HG03457 (cell line): ENCODE data around the gene CLEC16A.
"Not testable (repeated sequence)": the region's sequence is repeated elsewhere in the genome, so short reads cannot be mapped to it uniquely, and the experiment has no call there.

Source experiments
- ATAC-seq: cut with Tn5 transposase; IDR thresholded peaks from one replicate; pipeline ENCODE4 v1.9.1; 2021; ENCODE audit warnings: moderate number of reproducible peaks; ENCODE audit not compliant: unreplicated experiment

CLEC16A gene

DNA sequence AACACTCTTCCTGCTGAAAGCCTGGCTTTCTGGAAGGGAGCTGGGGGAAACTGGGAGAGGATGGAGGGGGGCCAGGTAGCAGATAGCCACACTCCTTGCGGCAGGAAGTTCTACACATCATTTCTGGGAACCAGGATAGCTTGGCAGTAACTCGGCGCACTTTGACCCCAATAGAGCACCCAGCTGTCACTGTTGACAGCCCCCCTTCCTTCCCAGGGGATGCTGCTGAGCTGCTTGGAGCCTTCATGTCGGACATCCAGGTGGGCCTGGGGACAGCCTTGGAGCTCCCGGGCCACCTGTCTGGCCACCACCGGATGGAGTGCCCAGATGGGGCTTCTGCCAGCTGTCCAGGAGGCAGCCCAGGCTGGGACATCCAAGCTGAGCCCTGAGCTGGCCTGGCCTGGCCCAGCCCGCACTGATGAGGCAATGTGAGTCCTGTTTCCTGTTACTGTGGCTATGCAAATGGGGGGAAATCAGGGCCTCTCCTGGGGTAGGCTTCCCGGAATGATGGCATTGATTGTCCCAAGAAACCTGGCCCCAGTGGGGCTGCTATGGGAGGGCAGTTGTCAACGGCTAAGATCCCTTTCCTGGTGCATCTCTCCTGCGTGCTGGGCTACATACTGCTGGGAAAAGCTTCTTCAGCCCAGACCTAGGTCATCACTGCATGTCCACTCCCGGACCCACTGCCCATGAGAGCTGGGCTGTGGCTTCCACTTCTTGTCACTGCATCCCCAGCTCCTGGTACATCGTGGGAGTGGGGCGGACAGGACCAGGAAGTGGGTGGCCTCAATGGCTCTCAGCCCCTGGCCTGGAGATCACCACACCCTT lies 261.6 kb downstream of the CLEC16A start:
- ATAC-seq: no peak

DNA sequence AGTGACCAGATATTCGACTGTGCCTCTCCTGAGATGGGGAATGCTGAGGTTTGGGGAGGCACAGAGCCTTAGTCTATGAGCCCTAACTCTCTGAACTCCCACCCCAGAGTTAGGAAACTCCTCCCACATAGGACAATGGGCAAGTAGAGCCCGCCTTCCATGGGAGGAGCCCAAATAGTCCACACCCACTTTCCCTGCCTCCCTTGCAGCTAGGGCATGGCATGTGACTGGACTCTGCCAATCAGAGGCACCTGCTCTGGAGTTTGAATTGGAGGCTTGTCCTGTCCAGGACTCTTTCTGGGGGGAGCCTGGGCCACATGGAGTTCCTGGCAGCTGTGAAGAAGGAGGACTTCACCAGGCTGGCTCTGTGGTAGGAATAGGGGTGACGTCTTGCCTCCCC lies 263.3 kb downstream of the CLEC16A start:
- no peak for ATAC-seq

DNA sequence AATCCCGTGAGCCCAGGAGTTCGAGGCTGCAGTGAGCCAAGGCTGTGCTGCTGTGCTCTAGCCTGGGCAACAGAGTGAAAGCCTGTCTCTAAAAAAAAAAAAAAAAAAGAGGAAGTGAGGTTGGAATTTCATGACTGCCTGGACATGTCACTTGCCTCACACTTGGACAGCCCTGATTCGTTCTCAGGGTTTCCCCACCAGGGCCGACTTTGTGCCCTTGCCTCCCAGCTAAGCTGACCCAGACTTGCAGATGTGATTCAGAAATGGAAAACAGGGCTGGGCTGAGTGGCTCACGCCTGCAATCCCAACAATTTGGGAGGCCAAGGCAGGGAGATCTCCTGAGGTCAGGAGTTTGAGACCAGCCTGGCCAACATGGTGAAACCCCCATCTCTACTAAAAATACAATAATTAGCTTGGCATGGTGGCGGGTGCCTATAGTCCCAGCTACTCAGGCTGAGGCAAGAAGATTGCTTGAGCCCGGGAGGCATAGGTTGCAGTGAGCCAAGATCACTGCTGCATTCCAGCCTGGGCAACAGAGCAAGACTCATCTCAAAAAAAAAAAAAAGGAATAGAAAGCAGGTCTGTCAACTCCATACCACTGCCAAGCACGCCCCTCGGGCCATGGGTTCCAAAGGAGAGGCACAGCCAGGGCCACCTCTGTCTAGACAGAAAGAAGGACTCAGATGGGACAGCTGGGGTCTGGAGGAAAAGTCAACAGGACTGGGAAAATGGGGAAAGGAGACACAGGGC lies 264.7 kb downstream of the CLEC16A start:
- no peak for ATAC-seq

DNA sequence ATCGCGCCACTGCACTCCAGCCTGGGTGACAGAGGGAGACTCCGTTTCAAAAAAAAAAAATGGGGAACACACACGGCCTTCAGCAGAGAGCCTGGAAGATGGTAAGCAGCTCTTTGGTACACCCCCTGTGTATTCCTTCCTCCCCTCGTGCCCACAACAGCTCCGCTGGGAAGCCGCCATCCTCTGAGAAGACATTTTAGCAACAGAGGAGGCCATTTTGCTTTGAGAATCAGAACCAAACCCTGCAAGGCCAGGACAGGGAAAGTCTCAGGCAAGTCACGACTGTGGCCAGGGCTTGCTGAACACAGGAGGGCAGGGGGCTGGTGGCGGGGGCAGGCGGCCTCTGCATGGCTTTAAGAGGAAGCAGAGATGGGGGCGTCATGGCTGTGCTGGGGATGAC lies 265.9 kb downstream of the CLEC16A start:
- ATAC-seq: no peak

DNA sequence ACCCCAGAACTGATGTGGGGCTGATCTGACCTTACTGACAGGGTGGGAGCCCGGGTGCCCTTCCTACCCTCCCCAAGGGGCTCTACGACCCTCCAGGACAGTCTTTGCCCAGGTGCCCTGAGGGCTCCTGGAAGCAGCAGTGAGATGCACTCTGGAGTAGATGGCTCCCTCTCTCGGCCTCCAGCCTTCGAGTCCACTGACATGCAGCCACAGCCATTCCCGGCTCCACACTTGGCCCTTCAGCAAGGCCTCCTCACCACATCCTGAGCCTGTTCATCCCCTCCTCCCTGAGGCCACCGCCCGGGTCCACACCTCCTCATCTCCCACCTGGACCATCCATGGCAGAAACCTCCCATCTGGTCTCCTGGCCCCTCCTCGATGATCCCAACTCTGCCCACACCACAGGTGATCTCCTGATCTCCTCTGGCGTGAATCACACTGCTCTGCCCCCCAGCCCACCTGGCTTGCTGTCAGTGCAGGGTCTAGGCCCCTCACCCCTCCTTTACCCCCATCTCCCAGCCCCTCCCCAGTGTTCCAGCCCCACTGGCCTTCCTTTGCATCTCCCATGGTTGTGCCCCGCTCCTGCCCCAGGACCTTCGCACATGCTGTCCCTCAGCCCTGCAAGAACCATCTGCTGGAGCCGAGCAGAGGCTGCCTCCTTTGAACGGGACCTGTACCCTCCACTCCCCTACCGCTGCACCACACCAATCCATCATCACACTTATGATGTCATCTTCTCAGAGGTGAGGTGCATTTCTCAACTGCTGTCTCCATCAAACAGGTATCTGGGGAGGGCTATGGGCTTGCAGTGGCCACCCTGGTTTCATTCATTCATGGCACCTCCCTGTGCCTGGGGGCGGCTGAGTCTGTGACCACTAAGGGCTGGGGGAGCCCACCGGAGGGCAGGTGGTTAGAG lies 267.0 kb downstream of the CLEC16A start:
- ATAC-seq: no peak

DNA sequence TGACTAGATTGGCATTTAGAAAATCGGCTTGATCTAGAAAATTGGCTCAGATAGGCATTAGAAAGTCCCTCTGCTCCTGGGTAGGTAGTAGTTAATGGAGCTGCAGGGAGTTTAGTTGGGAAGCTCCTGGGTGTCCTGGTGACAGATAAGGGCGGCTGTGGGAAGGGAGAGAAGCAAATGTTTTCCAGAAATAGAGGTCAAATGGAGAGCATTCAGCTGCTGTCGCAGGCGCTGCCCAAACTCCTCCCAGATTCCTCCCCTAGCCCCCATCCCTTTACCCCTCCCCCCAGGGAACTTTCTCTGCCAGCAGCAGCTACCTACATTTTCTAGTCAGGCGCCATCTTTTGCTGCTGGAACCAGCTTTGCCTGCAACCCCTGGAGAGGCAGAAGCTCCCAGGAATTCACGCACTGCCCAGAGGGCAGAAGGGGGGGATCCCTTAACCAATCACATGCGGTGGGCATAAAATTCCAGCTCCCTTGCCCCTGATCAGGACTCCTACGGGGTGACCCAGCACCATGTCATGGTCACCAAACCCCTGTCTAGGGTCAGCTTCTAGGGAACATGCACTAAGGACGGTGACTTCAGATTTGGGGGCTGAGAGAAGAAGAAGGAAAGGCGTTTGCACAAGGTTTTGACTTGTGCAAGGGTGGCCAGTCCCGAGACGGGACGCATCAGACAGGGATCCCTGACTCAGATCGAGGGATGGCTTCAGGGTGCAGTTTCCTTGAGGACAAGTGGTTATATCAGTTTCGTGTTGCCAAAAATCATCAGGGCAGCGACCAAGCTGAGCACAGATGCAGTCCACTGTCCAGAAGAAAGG lies 267.8 kb downstream of the CLEC16A start:
- ATAC-seq: no peak

DNA sequence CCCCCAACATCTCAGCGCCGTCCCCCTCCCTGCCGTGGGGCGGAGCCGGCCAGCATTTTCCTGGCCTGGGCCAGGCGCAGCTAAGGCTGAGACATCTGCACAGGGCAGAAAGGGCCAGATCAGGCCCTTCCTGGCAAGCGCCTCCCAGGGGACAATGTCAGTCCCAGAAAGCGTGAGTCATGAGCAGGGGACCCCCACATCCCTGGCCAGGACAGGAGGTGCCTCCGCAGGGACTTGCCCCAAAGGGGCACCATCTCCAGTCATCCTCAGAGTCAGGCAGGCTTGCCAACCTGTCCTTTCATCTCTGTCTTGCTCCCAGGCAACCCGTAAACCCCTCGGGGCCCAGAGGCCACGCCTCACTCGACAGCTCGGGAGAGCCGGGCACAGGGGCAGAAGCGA lies 268.4 kb downstream of the CLEC16A start:
- ATAC-seq: no peak

DNA sequence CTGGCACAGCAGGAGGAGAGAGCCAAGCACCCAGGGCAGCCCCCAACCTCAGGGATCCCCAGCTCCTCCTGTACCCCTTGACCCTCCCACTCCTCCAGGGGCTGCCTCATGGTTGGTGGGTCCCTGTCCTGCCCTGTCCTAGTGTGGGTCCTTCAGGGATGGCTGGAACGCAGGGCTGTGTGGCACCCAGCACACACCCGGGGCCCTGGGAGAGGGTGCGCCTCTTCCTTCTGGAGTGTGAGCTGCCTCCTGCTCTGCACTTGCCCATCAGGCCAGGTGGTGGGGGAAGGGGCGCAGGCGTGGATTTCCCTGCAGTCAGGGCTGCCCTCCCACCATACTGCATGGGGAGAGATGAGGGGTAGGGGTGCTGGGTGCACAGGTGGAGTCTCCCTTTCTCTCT lies 269.0 kb downstream of the CLEC16A start:
- no peak for ATAC-seq

DNA sequence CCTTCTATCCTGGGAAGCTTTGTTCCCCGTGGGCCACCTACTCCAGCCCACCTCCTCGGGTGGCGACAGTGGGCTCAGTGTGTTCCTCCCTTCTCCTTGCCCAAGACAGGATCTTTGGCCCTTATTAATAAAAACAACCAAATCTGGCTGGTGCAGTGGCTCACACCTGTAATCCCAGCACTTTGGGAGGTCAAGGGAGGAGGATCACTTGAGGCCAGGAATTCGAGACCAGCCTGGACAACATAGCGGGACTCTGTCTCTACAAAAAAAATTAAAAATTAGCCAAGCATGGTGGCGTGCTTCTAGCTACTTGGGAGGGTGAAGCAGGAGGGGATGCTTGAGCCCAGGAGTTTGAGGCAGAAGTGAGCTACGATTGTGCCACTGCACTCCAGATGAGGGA lies 269.4 kb downstream of the CLEC16A start:
- no peak for ATAC-seq

DNA sequence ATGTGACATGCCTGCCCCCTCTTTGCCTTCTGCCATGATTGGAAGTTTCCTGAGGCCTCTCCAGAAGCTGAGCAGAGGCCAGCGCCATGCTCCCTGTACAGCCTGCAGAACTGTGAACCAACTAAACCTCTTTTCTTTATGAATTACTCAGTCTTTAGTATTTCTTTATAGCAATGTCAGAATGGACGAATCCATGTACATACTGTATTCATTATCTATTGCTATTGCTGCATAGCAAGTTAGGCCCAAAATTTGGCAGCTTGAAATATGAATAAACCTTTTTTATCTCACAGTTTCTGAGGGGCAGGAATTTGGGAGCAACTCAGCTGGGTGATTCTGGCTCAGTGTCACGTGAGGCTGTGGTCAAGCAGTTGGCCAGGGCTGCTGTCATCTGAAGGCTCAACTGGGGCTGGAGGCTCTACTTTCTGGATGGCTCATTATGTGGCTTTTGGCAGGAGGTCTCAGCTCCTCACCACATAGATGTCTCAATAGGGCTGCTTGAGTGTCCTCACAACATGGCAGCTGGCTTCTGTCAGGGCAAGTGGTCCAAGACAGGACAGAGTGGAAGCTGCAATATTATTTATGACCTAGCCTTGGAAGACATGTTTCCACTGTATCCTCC lies 271.7 kb downstream of the CLEC16A start:
- no peak for ATAC-seq

DNA sequence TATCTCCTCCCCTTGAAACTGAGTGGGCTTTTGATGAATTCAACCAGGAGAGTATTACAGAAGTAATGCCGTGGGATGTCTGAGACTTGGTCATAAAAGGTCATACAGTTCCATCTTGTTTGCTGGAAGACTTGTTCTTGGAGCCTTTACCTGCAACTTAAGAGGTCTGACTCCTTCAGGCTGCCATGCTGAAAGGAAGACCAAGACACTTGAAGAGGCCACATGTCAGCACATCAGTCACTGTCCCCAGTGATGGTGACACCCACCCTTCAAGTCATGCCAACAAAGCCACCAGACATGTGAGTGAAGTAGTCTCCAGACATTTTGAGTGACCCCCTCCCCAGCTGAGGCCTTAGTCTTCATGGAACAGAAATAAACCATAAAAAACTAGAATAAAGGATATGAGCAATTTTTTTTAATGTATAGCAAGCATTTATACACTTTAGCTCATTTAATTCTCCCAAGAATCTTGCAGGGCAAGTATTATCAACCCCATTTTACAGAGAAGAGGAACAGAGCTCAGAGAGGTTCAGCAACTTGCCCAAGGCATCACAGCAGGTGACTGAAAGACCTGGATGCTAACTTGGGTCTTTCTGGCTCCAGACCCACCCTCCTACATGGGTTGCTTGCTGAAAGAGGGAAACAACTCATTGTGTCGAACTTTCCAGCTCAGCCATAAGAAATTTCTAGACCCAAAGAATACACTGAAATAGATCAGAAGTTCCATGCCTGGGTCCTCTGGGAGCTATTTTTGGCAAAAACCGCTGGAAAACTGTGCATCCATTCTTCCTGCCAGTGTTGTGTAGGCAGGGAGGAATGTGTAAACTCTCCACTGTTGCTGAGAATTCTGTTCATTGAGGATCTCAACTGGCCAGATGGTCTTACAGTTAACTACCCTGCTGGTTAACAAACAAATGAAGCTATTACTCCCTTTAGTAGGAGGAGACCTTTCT lies 273.6 kb downstream of the CLEC16A start:
- ATAC-seq: no peak

DNA sequence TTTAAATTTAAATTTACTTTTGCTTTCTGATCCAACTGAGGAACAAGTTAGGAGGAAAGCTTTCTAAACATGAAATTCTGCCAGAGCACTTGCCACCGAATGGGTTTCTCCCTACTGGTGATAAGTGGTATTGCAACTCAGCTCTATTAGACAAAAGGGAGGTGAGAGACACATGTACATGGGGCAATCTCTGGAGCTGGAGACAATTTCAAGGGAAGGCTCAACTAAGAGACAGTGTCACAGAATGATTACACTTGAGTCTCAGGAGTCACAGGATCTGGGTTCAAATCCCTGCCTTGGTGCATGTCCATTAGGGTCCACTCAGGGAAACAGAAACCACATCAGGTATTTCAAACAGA lies 274.2 kb downstream of the CLEC16A start:
- ATAC-seq: no peak

DNA sequence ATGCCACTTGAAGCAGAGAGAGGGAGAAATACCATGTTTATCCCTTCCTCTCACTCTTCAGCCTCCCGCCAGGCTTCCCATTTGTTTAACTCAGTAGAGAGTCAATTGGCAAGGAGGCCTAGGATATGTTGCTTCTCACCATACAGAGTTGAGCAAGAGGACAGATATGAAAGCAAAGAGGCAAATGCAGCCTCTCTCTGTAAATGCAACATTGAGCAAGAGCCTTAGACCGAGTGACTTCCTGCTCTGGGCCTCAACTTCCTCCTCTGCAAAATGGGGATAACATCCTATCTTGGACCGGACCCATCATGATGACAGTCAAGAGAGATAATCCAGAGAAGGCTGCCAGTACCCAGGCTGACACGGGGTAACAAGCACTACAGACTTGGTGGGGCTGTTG lies 274.8 kb downstream of the CLEC16A start:
- ATAC-seq: no peak

DNA sequence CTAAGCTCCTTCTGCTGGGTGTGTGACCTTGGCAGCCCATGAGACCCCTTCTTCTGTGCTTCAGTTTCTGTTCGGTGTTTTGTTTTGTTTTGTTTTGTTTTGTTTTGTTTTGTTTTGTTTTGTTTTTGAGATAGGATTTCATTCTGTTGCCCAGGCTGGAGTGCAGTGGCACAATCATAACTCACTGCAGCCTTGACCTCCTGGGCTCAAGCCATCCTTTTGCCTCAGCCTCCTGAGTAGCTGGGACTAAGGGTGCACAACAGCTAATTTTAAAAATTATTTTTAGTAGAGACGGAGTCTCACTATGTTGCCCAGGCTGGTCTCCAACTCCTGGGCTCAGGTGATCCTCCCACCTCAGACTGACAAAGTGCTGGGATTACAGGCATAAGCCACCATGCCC lies 276.1 kb downstream of the CLEC16A start:
- ATAC-seq: not testable (repeated sequence)

DNA sequence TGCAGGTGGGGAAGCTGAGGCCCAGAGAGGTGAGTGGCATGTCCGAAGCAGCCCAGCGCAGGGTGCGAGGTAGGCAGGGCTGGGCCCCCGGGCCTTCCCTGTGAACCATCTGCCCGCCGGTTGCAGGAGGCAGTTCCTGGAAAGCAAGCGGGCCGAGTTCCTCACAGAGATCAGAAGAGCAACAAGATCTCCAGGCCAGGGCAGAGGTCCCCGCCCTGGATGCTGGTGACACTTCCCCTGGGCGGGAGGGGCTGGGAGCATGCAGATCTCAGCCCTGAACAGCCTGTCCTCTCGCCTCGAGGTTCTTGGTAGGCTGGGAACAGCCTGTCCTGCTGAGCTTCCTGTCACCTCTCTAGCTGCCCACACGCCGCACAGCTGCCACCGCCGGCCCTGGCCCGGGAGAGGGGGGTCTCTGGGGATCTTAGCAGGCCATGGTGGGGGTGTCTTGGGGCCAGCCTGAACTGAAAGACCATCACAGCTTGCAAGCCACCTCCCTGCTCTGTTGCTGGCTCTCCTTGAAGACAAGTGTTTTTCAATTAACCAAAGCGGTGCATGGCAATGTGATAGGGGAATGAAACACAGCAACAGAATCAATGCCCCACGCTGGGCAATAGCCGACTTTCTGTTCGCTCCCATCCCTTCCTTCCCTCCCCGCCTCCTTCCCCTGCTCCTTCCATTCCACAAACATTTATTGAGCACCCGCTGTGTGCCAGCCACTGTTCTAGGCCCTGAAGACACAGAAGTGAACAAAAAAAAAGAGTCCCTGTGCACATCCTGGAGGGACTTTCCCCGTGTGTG lies 279.9 kb downstream of the CLEC16A start:
- ATAC-seq: no peak

DNA sequence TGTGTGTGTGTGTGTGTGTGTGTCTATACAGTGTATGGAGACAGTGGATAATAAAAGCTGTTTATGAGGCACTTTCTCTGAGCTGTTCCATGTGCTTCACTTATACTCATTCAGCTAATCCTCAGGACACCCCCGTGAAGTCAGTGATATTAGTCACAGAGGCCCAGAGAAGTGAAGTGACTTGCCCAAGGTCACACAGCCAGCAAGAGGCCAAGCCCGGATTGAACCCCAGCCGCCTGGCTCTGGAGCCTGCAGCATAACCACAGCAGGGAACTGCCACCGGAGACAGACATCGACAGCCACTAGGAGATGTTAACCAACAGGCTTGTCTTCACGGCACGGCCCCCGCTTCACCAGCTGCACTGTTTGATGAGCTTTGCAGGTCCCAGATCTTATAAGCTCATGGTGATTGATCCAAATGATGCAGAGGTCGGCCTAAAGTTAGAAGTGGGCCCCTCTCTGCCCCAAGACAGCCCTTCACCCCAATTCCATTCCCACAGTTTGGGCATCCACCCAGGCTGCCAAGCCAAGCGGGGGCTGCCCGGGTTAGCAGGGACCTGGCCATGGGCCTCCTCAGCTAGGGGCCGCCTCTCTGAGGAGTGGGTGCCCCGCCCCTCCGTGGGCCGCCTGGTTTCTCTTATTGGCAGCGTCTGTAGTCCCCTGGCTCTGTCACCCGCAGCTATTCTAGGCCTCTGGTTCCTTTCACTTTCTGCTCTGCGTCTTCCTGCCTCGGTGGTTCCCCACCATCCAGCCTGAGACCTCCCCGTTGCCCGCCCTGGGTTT lies 280.7 kb downstream of the CLEC16A start:
- peak; percentile 77 for ATAC-seq
